Stimulated activated CD4-positive, alpha-beta T cell treated with anti-CD3 and anti-CD28 coated beads, TNF-alpha, amount 100 ng/mL, for 48 hours (primary cell): ENCODE measurements around the gene FTL.

Experiments
- DNase-seq, 3 donors: peaks; one replicate each; pipeline ENCODE4 v3.0.0-alpha.2; 2020; ENCODE audit warnings: low read depth in 3 of 3

Gene FTL

DNA sequence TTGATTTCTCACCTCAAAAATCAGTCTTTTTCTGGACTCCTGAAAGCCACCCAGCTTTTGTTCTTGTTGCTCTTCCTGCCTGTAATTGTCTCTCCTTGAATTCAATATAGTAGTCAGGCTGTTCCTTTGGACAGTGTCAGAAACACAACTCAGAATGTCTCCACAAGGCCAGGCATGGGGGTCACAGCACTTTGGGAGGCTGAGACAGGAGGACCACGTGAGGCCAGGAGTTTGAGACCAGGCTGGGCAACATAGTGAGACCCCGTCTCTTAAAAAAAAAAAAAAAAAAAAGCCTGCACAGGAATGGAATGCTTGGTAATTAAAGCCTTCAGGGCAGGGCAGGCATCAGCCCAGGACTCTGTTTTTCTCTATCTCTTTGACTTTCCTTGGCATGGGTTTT lies 19.3 kb upstream of the FTL start:
- no peak for DNase-seq

GRCh38 chr19:48946463-48947257 lies 18.4 kb upstream of the FTL start:
- DNase-seq = no peak

DNA sequence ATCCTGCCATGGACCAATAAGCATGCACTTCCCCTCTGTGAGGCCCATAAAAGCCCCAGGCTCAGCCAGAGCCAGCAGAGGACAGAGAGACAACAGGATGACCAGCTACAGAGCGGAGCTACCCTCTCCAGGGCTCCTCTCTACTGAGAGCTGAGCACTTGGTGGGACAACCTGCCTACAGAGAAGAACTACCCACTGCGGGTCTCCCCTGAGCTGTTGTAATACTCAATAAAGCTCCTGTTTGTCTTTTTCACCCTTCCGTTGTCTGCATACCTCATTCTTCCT lies 17.9 kb upstream of the FTL start:
- DNase-seq = no peak

DNA sequence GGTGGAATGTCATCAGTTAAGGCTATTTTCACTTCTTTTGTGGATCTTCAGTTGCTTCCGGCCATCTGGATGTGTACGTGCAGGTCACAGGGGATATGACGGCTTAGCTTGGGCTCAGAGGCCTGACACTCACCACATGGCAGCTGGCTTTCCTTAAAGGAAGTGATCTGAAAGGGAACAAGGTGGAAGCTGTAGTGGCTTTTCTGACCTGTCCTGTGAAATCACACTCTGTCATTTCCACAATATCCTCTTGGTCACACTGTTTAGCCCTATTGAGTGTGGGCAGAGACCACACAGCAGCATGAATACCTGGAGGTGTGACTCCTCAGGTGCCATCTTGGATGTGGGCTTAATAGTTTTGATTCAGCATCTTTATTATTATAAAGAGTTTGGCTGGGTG lies 14.9 kb upstream of the FTL start:
- no peak for DNase-seq

DNA sequence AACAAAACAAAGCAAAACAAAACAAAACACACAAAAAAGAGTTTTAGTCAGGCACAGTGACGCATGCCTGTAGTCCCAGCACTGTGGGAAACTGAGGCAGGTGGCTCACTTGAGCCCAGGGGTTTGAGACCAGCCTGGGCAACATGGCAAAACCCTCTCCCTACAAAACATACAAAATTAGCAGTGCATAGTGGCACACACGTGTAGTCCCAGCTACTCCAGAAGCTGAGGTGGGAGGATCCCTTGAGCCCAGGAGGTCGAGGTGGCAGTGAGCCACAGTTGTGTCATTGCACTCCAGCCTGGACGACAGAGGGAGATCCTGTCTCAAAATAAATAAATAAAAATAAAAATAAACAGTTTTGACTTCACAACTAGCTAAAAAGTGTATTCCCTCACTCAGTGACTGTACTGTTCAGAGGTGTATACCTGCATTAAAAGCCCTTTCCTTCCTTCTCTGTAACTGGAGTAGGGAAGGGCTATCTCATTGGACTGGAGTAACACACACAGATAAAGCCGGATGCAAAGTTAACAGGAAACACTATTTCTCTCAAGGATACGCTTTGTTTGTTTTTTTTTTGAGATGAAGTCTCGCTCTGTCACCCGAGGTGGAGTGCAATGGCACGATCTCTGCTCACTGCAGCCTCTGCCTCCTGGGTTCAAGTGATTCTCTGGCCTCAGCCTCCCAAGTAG lies 14.1 kb upstream of the FTL start:
- DNase-seq = no peak

GRCh38 chr19:48953141-48953540 lies 12.0 kb upstream of the FTL start:
- DNase-seq = no peak

- DNase-seq = no peak
These were observed 11.0 kb upstream of the FTL start for GRCh38 chr19:48953990-48954594.

GRCh38 chr19:48954595-48955307 lies 10.4 kb upstream of the FTL start, which contains the start of gene BAX:
Gene BAX, plus strand, starts transcription at chr19:48954875. Its CDS starts 54 bp downstream, at chr19:48954929.
- DNase-seq = peak; percentile 95 to 96 (median 95)

GRCh38 chr19:48955308-48955958 lies 9.7 kb upstream of the FTL start:
- no peak for DNase-seq

- no peak for DNase-seq
These were observed 7.1 kb upstream of the FTL start for GRCh38 chr19:48958006-48958405.

DNA sequence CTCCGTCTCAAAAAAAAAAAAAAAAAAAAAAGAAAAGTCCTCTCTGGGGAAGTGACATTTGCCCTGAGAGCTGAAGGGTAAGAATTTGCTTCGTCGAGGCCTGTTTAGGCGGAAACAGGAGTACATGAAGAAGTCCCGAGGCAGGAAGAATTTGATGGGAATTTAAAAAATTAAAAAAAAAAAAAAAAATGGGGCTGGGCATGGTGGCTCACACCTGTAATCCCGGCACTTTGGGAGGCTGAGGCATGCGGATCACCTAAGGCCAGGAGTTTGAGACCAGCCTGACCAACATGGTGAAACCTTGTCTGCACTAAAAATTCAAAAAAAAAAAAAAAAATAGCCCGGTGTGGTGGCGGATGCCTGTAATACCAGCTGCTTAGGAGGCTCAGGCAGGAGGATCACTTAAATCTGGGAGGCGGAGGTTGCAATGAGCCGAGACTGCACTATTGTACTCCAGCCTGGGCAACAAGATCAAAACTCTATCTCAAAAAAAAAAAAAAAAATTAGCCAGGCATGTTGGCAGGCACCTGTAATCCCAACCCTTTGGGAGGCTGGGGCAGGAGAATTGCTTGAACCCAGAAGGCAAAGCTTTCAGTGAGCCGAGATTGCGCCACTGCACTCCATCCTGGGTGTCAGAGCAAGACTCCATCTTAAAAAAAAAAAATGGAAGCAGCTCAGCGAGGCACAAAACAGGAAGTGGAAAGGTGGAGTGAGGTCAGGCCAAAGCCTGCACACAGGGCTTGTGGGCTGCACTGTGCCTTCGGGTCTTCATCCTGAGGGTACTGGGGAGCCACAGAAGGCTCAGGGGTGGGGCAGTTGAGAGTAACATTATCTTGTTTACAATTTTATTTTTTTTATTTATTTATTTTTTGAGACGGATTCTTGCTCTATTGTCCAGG lies 5.5 kb upstream of the FTL start:
- DNase-seq = no peak

- no peak for DNase-seq
These were observed 4.0 kb upstream of the FTL start for GRCh38 chr19:48961051-48961649.

DNA sequence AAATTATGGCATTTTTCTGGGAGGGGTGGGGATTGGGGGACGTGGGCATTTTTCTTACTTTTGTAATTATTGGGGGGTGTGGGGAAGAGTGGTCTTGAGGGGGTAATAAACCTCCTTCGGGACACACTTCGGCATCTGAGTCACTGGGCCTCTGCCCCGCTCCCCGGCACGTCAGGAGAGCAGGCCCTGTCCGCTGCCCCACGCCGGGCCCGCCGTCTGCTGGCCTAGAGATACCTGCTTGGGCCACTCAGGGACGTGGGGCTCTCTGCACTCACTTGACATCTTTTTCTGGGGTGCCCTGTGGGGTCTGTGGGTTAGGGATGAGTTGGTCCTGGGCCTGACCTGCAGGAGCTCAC lies 3.5 kb upstream of the FTL start:
- DNase-seq = no peak

- DNase-seq = peak in 1 of 3 donors; percentile 39
These were observed 2.9 kb upstream of the FTL start for GRCh38 chr19:48962029-48962848.

GRCh38 chr19:48962849-48963165 lies 2.3 kb upstream of the FTL start:
- no peak for DNase-seq

- DNase-seq = peak; percentile 41 to 66 (median 62)
These were observed 1.5 kb upstream of the FTL start for GRCh38 chr19:48963371-48964204.

DNA sequence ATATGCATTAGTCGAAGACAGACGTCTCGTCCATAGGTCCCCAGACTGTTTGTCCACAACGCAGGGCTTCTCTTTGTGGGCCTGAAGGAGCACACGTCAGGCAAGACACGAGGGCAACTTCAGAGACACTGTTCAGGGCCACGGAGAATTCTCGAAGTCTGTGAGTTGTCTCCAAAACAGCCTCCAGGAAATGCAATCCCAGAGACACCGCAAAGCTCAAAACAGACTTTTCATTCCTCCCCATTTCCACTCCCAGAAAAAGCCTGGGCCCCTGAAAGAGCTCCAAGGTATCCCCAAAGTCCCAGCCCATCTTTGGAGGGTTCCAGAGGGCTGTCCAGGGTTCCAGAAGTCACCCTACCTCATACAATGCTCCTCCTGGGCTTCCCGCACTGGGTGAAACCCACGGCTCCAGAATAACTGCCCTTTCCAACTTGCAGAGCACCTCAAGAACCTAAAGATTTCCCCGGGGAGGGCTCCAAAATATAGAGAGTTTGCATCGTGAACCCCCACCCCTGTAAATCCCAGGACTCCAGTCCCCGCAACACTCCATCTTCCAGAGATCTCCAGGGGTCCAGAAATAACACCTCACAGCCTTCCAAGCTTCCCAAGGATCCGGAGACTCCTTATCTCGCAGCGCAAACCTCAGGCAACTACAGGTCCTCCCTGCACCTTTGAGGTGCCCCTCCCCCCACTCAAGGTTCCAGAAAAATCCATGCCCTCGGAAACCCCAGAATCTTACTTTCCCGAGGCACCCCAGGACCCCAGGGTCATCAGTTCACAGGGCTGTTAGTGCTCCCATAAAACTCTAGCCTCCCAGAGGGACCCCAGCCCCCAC lies 687 bp upstream of the FTL start:
- DNase-seq = no peak
